Measurements from ENCODE around the gene LGALS9B. TPM values are rescaled to one million over a fixed set of nuclear protein-coding genes. Genes with fewer than 3 reads are reported as not detected.
"Not testable (repeated sequence)": the region's sequence is repeated elsewhere in the genome, so short reads cannot be mapped to it uniquely, and the experiment has no call there.

LGALS9B gene
- total RNA-seq (2021; ENCODE audit: unreplicated experiment) (0.20 TPM), Bru-seq, nascent RNA (not detected), BruChase-seq, experiment 1, labeled RNA remaining after a 6-hour chase (not detected), BruChase-seq, experiment 2, labeled RNA remaining after a 2-hour chase (not detected)
- 0.04 TPM in 1 of 2 replicates, not detected in the other for polyA plus RNA-seq (2012)
- long read RNA-seq = 0 reads

- H2AFZ ChIP-seq (ENCODE audit: low read depth, low read length, poor library complexity, severe bottlenecking); H3K9me2 ChIP-seq (ENCODE audit: insufficient read depth); H3K4me1 ChIP-seq (ENCODE audit: control insufficient read depth in 1 of 2, insufficient read depth in 2 of 2, low read length in 2 of 2); H3K4me2 ChIP-seq (ENCODE audit: low read length); H3K36me3 ChIP-seq (ENCODE audit: control insufficient read depth in 1 of 2, insufficient read depth in 2 of 2, low read length in 2 of 2); DNase-seq (ENCODE audit: low read depth, low spot score); H3K4me3 ChIP-seq (replicated peaks in 1 of 2; ENCODE audit: low read depth in 1 of 2, low read length in 2 of 2); BruUV-seq (replicated peaks); H3K9me3 ChIP-seq (ENCODE audit: control insufficient read depth in 1 of 2, insufficient read depth in 1 of 2, low read depth in 1 of 2, low read length in 2 of 2); H3K9ac ChIP-seq (ENCODE audit: low read length); H3K27ac ChIP-seq (ENCODE audit: low read depth, low read length); H4K20me1 ChIP-seq (ENCODE audit: insufficient read depth); H3K79me2 ChIP-seq (ENCODE audit: insufficient read depth, low read length); RAD21 ChIA-PET (ENCODE audit: low non-redundant PET in 1 of 2, low total read pairs in 2 of 2, uncharacterized antibody in 2 of 2, unreplicated experiment in 2 of 2); intact Hi-C loops (cut with micrococcal nuclease); CTCF ChIA-PET; POLR2A ChIA-PET; H3K27me3 ChIP-seq (ENCODE audit: insufficient read depth, low read length): not testable (repeated sequence)
- ATAC-seq = peak; percentile 35
Observed at GRCh38 chr17:20467447-20467846, at the start of gene LGALS9B. TSS of gene LGALS9B (minus strand) at chr17:20467539. CDS start at chr17:20467470, 69 bp downstream.

GRCh38 chr17:20516986-20517385 is 49.6 kb upstream of the LGALS9B start:
- H2AFZ ChIP-seq (ENCODE audit: low read depth, low read length, poor library complexity, severe bottlenecking); H3K27me3 ChIP-seq (ENCODE audit: insufficient read depth, low read length); H3K9me3 ChIP-seq (ENCODE audit: control insufficient read depth in 1 of 2, insufficient read depth in 1 of 2, low read depth in 1 of 2, low read length in 2 of 2); H3K9ac ChIP-seq (ENCODE audit: low read length); H3K9me2 ChIP-seq (ENCODE audit: insufficient read depth); H3K4me1 ChIP-seq (ENCODE audit: control insufficient read depth in 1 of 2, insufficient read depth in 2 of 2, low read length in 2 of 2); BruUV-seq (replicated peaks); DNase-seq (ENCODE audit: low read depth, low spot score); ATAC-seq; H4K20me1 ChIP-seq (ENCODE audit: insufficient read depth); H3K36me3 ChIP-seq (ENCODE audit: control insufficient read depth in 1 of 2, insufficient read depth in 2 of 2, low read length in 2 of 2); H3K79me2 ChIP-seq (ENCODE audit: insufficient read depth, low read length); H3K4me2 ChIP-seq (ENCODE audit: low read length); H3K4me3 ChIP-seq (replicated peaks in 1 of 2; ENCODE audit: low read depth in 1 of 2, low read length in 2 of 2); CTCF ChIA-PET; intact Hi-C loops (cut with micrococcal nuclease); POLR2A ChIA-PET; H3K27ac ChIP-seq (ENCODE audit: low read depth, low read length); RAD21 ChIA-PET (ENCODE audit: low non-redundant PET in 1 of 2, low total read pairs in 2 of 2, uncharacterized antibody in 2 of 2, unreplicated experiment in 2 of 2): not testable (repeated sequence)

- H3K4me1 ChIP-seq (ENCODE audit: control insufficient read depth in 1 of 2, insufficient read depth in 2 of 2, low read length in 2 of 2); RAD21 ChIA-PET (ENCODE audit: low non-redundant PET in 1 of 2, low total read pairs in 2 of 2, uncharacterized antibody in 2 of 2, unreplicated experiment in 2 of 2): not testable (repeated sequence)
Observed at GRCh38 chr17:20515099-20515498, 47.8 kb upstream of the LGALS9B start.

GRCh38 chr17:20513539-20513938 is 46.2 kb upstream of the LGALS9B start:
- H3K9me2 ChIP-seq (ENCODE audit: insufficient read depth); intact Hi-C loops (cut with micrococcal nuclease); CTCF ChIA-PET; H3K27ac ChIP-seq (ENCODE audit: low read depth, low read length); POLR2A ChIA-PET; H3K9ac ChIP-seq (ENCODE audit: low read length); H3K79me2 ChIP-seq (ENCODE audit: insufficient read depth, low read length); ATAC-seq; H3K4me1 ChIP-seq (ENCODE audit: control insufficient read depth in 1 of 2, insufficient read depth in 2 of 2, low read length in 2 of 2); H3K4me3 ChIP-seq (replicated peaks in 1 of 2; ENCODE audit: low read depth in 1 of 2, low read length in 2 of 2); RAD21 ChIA-PET (ENCODE audit: low non-redundant PET in 1 of 2, low total read pairs in 2 of 2, uncharacterized antibody in 2 of 2, unreplicated experiment in 2 of 2); H3K27me3 ChIP-seq (ENCODE audit: insufficient read depth, low read length); H4K20me1 ChIP-seq (ENCODE audit: insufficient read depth); H3K9me3 ChIP-seq (ENCODE audit: control insufficient read depth in 1 of 2, insufficient read depth in 1 of 2, low read depth in 1 of 2, low read length in 2 of 2); H3K4me2 ChIP-seq (ENCODE audit: low read length); H3K36me3 ChIP-seq (ENCODE audit: control insufficient read depth in 1 of 2, insufficient read depth in 2 of 2, low read length in 2 of 2); DNase-seq (ENCODE audit: low read depth, low spot score); BruUV-seq (replicated peaks); H2AFZ ChIP-seq (ENCODE audit: low read depth, low read length, poor library complexity, severe bottlenecking): not testable (repeated sequence)

More at GRCh38 chr17:20515099-20515498, 47.8 kb upstream of the LGALS9B start:
- H3K9me3 ChIP-seq (ENCODE audit: control insufficient read depth in 1 of 2, insufficient read depth in 1 of 2, low read depth in 1 of 2, low read length in 2 of 2); DNase-seq (ENCODE audit: low read depth, low spot score); H3K79me2 ChIP-seq (ENCODE audit: insufficient read depth, low read length); H4K20me1 ChIP-seq (ENCODE audit: insufficient read depth); H3K4me2 ChIP-seq (ENCODE audit: low read length); CTCF ChIA-PET; intact Hi-C loops (cut with micrococcal nuclease); ATAC-seq; H3K27ac ChIP-seq (ENCODE audit: low read depth, low read length); H3K9me2 ChIP-seq (ENCODE audit: insufficient read depth); H3K36me3 ChIP-seq (ENCODE audit: control insufficient read depth in 1 of 2, insufficient read depth in 2 of 2, low read length in 2 of 2); BruUV-seq (replicated peaks); H3K4me3 ChIP-seq (replicated peaks in 1 of 2; ENCODE audit: low read depth in 1 of 2, low read length in 2 of 2); H3K27me3 ChIP-seq (ENCODE audit: insufficient read depth, low read length); POLR2A ChIA-PET; H2AFZ ChIP-seq (ENCODE audit: low read depth, low read length, poor library complexity, severe bottlenecking); H3K9ac ChIP-seq (ENCODE audit: low read length): not testable (repeated sequence)

All from HCT116 (cell line).